GM19099 (cell line): Measurements from ENCODE around the gene CTNNAL1.

Experiments used
- POLR2A ChIP-seq: IDR thresholded peaks from 3 replicates; pipeline ENCODE4 v1.6.1; 2011; ENCODE audit warnings: low read depth; ENCODE audit not compliant: insufficient read length; ENCODE audit errors: extremely low read depth

Gene CTNNAL1

DNA sequence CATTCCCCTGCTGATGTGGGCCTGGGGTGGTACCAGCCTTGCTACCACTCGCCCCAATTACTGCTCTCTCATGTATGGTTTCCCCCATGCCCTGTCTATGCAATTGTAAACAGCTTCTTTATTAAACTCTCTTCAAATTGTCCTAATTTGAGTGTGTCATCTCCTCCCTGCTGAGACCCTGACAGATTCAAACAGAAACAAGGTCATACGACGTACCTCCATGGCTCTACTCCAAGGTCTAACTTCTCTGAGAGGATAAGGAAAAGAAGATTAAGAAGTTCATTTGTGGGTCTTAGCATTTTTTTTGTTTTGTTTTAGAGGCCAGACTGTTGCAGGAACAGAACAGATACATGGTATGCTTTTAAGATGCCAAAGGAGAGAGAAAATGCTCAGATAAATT, 41.1 kb downstream of the CTNNAL1 start:
- no peak for TF ChIP-seq POLR2A

DNA sequence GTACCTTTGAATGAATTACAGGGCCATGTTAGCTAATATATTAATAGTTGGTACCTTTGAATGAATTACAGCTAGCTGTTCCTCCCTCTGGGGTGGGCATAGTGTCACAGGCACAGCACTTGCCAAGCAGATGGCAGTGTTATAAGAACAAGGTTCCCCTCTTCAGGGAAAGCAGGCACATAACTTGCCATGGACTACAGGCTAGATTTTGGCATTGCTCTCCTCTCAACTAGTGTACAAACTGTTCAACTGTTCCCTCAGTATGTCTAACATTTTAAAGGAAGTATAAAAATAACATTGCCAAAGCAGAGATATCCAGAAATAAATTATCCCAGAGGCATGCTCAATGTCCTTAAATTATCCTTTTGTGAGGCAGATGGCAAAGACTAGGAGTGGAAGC, 45.4 kb downstream of the CTNNAL1 start:
- no peak for TF ChIP-seq POLR2A

DNA sequence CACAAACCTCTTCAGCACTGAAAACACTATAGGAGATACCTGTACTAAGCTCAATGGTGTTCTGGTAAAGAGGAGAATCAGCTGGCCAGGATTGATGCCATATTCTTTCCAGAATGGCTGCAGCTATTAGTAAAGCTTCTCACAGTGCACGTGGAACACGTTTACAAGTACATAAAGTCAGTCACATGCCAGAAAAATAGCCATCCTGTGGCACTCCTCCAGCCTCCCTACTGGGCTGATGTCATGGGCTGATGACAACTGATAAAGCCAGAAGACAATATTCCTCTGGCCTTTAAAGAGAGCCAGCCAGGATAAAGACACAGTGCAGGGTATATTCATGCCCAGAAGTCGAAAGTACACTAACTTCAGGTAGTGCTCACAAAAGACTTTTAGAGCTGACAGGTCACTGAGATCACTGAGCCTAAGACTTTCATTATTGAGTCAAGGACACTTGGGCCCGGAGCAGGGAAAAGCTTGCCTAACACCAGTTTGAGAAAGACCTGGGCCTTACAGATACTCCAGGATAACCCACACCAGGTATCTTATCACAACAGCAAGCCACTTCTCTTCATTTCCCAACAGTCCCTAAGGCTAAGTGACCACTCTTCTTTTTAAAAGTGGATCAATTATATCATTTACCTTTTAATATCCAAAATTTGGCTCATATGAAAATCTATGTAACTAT, 49.7 kb downstream of the CTNNAL1 start:
- no peak for TF ChIP-seq POLR2A

DNA sequence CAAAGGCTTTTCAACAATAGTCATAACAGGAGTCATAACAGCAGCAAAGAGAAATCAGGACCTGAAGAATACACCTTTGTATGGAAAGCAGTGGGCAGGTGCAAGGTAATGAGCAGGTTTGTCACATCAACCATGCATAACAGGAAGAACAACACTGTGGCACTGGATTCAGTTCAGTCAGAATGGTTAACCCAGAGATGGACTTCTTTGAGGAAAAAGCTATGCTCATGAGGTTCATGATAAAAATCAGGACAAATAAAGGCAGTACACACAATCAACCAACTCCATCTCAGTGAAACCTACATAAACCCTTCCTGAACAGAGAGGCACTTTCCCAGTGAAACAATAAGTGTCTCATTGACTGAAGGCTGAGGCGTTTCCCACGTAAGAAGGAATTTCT, 52.1 kb downstream of the CTNNAL1 start:
- TF ChIP-seq POLR2A = no peak

DNA sequence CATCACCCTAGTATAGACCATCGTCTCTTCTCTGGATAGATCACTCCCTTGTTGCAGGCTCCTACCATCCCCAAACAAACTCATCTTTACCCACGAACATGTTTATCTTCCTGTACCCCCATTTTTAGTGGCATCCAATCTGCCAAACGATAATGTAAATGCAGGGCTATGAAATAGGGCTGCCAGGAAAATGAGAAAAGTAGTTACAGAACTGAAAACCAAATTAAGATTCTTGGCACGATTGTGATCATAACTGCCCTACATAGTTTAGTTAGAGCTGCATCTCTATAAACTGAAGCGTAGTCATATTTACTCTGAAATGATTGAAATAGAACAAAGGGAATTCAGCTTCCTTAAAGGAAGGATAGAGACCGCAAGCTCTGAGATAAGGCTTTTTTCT, 53.0 kb downstream of the CTNNAL1 start:
- no peak for TF ChIP-seq POLR2A

DNA sequence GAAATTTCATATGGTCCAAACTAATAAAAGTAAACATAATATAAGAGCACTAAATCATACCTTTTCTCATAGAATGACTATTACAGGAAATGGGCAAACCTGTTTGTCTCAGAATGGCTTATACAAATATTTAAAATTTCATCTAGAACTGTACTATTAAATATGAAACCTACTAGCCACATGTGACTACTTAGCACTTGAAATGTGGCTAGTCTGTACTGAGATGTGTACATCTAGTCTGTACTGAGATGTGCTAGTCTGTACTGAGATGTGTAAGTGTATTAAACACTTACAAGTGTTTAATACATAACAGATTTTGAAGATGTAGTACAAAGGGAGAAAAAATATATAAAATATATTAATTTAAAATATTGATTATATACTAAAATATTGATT, 56.7 kb downstream of the CTNNAL1 start:
- no peak for TF ChIP-seq POLR2A

DNA sequence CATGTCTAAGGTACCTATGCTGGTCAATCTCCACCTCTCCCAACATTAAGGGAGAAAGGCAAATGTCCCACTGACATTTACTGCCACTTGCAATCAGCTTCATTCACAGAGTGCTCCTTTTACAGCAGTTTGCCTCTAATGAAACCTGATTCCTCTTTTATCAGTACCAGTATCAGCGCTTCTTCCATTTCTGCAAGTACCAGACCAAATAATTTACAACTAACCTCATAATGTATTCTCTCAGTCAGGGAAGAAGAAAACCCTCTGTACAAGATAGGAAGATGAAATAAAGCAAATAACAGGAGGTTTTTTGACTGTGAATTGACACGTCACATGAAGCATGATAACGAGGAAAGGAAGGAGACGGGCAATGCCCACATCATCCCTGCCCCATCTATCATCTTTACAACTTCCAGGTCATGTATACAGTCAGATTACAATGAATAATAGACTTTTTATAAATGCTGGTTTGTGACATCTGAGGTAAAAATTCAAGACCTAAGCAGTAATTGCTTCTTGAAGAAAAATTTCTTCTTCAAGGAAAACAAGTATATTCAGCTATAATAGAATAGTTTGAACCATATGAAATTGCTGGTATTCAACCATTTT, 57.2 kb downstream of the CTNNAL1 start:
- no peak for TF ChIP-seq POLR2A

DNA sequence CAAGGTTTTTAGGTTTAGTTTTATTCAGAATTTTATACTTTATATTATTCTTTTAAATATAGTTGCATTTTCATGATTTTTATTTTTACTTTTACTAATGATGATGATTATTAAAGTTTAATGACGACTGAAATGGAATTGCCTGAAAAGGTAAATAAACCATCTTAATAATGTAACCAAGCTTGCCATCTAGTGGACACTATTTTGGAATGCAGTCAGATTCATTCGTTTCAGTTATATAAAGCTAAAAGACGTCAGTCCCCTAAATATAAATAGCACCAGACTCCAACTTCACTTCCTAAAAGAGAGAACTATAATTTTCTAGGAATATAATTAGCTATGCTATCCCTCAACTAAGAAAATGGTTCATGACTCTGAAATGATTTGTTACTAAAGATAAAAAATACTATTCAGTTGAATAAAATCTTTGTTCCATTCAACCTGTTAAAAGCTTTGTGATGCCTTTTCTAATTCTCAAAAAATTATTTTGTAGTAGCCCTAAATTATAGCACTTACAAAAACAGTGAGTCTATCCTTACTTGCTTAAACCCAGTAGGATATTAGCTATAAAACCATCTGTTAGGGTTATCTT, 59.2 kb downstream of the CTNNAL1 start:
- no peak for TF ChIP-seq POLR2A

DNA sequence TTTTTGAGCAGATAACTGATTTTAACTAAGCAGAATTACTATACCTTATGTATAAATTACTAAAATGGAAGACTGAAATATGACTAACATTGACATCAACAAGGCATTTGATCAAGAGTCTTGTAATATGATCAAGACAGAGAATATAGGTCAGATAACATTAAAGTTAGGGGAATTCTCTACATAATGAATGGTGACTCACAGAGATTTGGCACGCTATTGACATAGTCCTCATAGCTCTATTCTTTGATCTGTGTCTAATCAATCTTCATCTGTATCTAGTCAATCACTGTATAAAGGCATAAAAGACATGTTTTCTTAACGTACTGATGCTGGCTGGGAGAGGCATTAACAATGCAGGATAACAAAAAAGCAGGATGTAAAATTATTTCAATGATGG, 61.7 kb downstream of the CTNNAL1 start:
- TF ChIP-seq POLR2A = no peak

DNA sequence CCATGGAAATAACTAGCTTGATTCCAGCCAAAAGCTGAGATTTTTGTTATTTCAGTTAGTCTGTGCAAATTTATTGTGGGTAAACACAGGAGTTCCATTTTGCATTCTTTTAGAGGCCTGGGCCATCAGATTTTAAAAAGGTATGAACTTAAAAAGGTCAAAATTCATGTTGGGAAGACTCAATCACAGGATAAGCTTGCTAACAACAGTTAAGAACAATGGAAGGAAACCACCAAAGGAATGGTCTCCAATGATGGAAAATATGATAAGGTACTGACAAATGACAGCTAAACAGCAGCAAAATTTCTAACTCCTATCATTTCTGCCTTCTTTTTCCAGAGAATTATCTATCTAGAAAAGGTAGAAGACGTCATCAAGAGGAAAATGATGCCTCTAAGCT, 63.1 kb downstream of the CTNNAL1 start:
- TF ChIP-seq POLR2A = no peak

DNA sequence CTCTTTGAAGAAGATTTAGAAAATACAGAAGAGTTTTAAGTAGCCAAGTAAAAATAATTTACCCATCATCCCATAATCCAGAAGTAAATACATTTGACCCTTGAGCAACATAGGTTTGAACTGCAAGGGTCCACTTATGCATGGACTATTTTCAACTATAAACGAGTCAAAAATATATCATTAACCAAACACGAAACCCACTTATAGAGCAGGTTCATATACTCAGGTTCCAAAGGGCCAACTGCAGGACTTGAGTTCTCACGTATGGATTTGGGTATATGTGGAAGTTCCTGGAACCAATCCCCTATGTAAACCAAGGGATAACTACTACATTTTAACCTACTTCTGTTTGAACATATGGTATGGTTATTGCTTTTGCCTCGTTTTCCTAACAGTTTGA, 73.3 kb downstream of the CTNNAL1 start:
- TF ChIP-seq POLR2A = no peak

DNA sequence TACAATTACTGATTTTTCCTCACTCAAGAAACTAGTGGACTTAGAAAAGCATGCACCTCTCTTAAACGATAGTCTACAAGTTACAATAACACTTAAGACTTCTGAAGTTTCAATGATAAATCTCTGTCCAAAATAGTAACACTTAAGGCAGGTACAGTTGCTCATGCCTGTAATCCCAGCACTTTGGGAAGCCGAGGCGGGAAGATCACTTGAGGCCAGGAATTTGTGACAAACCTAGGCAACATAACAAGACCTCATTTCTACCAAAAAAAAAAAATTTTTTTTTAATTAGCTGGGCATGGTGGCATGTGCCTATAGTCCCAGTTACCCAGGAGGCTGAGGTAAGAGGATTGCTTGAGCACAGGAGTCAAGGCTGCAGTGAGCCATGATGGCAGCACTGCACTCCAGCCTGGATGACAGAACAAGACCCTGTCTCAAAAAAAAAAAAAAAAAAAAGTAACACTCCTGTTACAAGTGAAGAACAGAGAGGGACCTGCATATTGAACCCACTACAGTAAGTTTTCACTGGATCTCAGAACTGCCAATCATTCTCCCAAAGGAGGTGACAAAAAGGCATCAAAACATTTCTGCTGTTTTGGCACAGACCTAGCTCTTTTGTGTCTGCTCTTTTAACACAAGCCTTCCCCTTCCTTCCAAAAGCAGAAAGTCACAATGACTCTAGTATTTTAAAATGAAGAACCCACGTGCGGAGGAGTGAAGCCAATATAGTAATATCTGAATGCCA, 75.6 kb downstream of the CTNNAL1 start:
- TF ChIP-seq POLR2A = no peak

DNA sequence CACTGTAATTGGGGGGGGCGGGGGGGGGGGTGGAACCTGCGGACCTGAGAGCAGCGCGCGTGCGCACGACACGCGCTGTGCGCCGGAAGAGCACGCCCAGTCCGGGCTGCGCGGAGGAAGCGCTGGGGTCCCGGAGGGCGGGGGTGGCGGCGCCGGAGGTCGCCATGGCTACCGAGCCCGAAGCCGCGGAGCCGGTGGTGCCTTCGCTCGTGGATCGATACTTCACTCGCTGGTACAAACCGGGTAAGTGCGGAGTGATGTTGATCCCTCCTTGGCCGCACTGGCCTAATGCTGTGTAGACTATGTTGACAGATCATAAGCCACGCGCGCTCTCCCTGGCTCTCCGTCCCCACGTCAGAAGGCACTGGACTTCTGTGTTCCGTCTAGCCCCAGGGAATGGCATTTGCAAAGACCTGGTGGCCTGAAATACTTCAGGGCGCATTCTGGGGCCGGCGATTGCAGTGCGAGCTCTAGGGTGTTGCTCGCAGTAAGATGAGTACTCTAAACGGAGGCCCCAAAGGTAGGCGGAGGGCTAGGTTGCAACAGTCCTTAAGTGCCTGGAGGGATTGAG, 78.9 kb downstream of the CTNNAL1 start, which contains the start of gene ABITRAM:
Gene ABITRAM (plus strand): TSS at position 78 of the 571 bp plus-strand sequence. CDS start 87 bp downstream, at position 165.
- no peak for TF ChIP-seq POLR2A

DNA sequence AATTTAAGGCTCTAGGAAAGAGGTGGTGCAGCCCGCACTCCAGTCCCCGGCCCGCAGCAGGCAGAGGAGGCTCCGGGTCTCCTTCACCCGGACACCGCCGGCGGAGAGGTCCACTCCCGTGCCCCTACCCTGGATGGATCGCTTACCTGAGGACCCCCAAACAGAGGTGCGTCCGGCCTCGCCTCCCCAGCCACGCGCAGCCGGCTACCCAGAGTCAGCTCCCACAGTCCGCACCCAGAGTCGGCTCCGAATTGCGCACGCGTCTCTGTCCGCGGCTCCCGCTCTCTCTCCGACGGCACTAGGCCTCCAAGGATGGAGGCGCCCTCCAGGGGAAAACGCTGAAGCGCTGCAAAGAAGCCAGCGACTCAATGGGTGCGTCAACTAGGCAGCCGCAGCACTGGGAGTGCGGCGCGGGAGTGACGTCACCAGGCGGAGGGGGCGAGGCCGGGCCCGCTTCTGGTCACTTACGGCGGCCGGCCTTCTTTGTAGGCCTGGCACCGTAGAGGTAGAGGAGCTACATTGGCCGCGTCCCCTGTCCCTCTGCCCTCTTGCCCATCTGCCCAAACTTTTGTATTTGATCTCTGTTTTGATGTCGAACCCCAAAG, 79.5 kb downstream of the CTNNAL1 start, which contains the start of gene ELP1:
Gene ELP1 (minus strand): TSS at position 407 of the 605 bp plus-strand sequence. CDS start 2,978 bp downstream, outside the sequence.
- TF ChIP-seq POLR2A = peak; percentile 63
